T-cell (primary cell): ENCODE results near the gene PTX4. TPM values are rescaled to one million over a fixed set of nuclear protein-coding genes. Genes with fewer than 3 reads are reported as not detected.

Experiments used
- ATAC-seq, 4 experiments: fragments of 200-7000 bp in 3 of 4; fragments of 150-1000 bp in 1 of 4; cut with Tn5 transposase; replicated peaks in 1 of 4; 1 replicate in 3 of 4; 2 replicates in 1 of 4; pipeline ENCODE4 v1.10.0; 2021; ENCODE audit warnings: moderate library complexity in 3 of 4, mild to moderate bottlenecking in 2 of 4, moderate number of reproducible peaks in 1 of 4
- CTCF ChIA-PET, 2 donors: fragments of 300-600 bp; sonication (Branson Sonifier 250); formaldehyde crosslinking; loops; one replicate each; lab custom pipeline; 2022; ENCODE audit warnings: antibody characterized with exemption in 2 of 2; lab: Charles Lee
- POLR2A ChIA-PET, 2 donors: fragments of 300-600 bp; sonication (Branson Sonifier 250); formaldehyde crosslinking; loops; one replicate each; lab custom pipeline; 2022; ENCODE audit warnings: antibody characterized with exemption in 2 of 2; lab: Charles Lee
- DNase-seq, 35 experiments: peaks; one replicate each; pipeline versions ENCODE4 v3.0.0 to v3.0.0-alpha.2; 2013 to 2023
- H3K27ac ChIP-seq: one replicate; pipeline ENCODE4 v1.5.1; 2013; ENCODE audit warnings: low read length
- H3K27me3 ChIP-seq, 2 experiments: replicated peaks in 1 of 2; 1 replicate in 1 of 2; 2 replicates in 1 of 2; pipeline versions ENCODE4 v1.6.1 to v1.7.0; 2013; ENCODE audit warnings: low read length in 1 of 2, mixed read lengths in 1 of 2; ENCODE audit not compliant: control insufficient read depth in 2 of 2, insufficient read depth in 2 of 2; ENCODE audit errors: extremely low read depth in 1 of 2
- H3K36me3 ChIP-seq, 2 donors: 1 replicate in 1 of 2; 2 replicates in 1 of 2; pipeline versions ENCODE4 v1.6.1 to v1.7.0; 2013; ENCODE audit warnings: low read length in 1 of 2; ENCODE audit not compliant: control insufficient read depth in 2 of 2, insufficient read depth in 1 of 2; ENCODE audit errors: extremely low read depth in 1 of 2
- H3K4me1 ChIP-seq, 2 experiments: 1 replicate in 1 of 2; 2 replicates in 1 of 2; pipeline versions ENCODE4 v1.6.1 to v1.7.0; 2013; ENCODE audit warnings: low read length in 2 of 2, mixed read lengths in 1 of 2; ENCODE audit not compliant: insufficient read depth in 2 of 2, control insufficient read depth in 1 of 2; ENCODE audit errors: extremely low read depth in 1 of 2
- H3K4me3 ChIP-seq, 2 donors: 1 replicate in 1 of 2; 2 replicates in 1 of 2; pipeline versions ENCODE4 v1.5.1 to v1.7.0; 2013; ENCODE audit warnings: mild to moderate bottlenecking in 2 of 2, low read length in 1 of 2, moderate library complexity in 1 of 2; ENCODE audit not compliant: control insufficient read depth in 1 of 2; ENCODE audit errors: extremely low read depth in 1 of 2
- H3K9me3 ChIP-seq: 2 replicates; pipeline ENCODE4 v1.7.0; 2013
- H3K27ac Mint-ChIP-seq, 2 donors: one replicate each; pipeline ENCODE4 v1.8.0; 2020 to 2021; ENCODE audit warnings: mild to moderate bottlenecking in 2 of 2, mixed read lengths in 2 of 2
- H3K27me3 Mint-ChIP-seq, 2 donors: one replicate each; pipeline ENCODE4 v1.8.0; 2021 to 2022; ENCODE audit warnings: mixed read lengths in 2 of 2
- H3K36me3 Mint-ChIP-seq: one replicate; pipeline ENCODE4 v1.8.0; 2021; ENCODE audit warnings: mixed read lengths
- H3K4me1 Mint-ChIP-seq, 3 donors: one replicate each; pipeline ENCODE4 v1.8.0; 2020 to 2022; ENCODE audit warnings: mixed read lengths in 3 of 3, mild to moderate bottlenecking in 1 of 3
- H3K4me3 Mint-ChIP-seq, 3 donors: one replicate each; pipeline ENCODE4 v1.8.0; 2020 to 2022; ENCODE audit warnings: mild to moderate bottlenecking in 3 of 3, mixed read lengths in 3 of 3, moderate library complexity in 3 of 3
- H3K9me3 Mint-ChIP-seq, 3 donors: one replicate each; pipeline ENCODE4 v1.8.0; 2020 to 2022; ENCODE audit warnings: mixed read lengths in 3 of 3
- WGBS: methylation state at CpG from one replicate; pipeline ENCODE4 v1.1.5; 2013; ENCODE audit warnings: missing lambda C conversion rate; ENCODE audit not compliant: insufficient coverage; 5-methylcytosine and 5-hydroxymethylcytosine counted together
- total RNA-seq, 35 experiments: library from RNA in 6 of 35; stranded (reverse) in 6 of 35; fragments of 120-200 nt in 1 of 35; gene quantifications; one replicate each; pipeline versions ENCODE4 v1.2.1 to v1.2.4 and lab custom pipeline; 2013 to 2026

Gene PTX4
- total RNA-seq, 5 donors from 2014 or later (not counting 1 experiment from before 2014, with no cell fraction given): 0.26 TPM; not detected in 4

GRCh38 chr16:1493746-1494094 lies 5.0 kb upstream of the PTX4 start:
- Histone ChIP-seq H3K4me3 (peak overlapping the region; percentile 80 to 85), H3K27me3 (no peaks in the 10 kb centered on the region), H3K27ac (peak overlapping the region; percentile 18), H3K9me3 (no peaks in the 10 kb centered on the region), H3K4me1 (peaks cover 14 to 25% of the 10 kb centered on the region in 2 experiments), H3K36me3 (peaks cover 18 to 19% of the 10 kb centered on the region in 2 donors)
- Mint-ChIP-seq H3K4me1 (peaks cover 12 to 18% (median 18%) of the 10 kb centered on the region in 3 donors), H3K9me3 (no peaks in the 10 kb centered on the region), H3K36me3 (peaks cover 10% of the 10 kb centered on the region), H3K4me3 (peak overlapping the region; percentile 83 to 97 (median 93)), H3K27me3 (no peaks in the 10 kb centered on the region), H3K27ac (peak overlapping the region; percentile 67 to 79)
- ATAC-seq (peak; percentile 1 to 17 (median 8)), DNase-seq (peak in 1 of 35 experiments; percentile 9)
- ChIA-PET POLR2A (no interaction called here), CTCF (no interaction called here)
- WGBS: 6% methylated on average over 18 of the region's 30 CpGs

GRCh38 chr16:1492923-1493745 lies 4.4 kb upstream of the PTX4 start, which contains the start of gene TELO2:
TELO2 (plus strand) TSS chr16:1493360; CDS start chr16:1494282, 922 bp downstream.
- peak; percentile 89 to 93 (median 90) for ATAC-seq
- WGBS: under 1% methylated on average over 78 of the region's 89 CpGs
- CTCF ChIA-PET: interaction anchor here in 1 of 2 donors (0.6 kb wide), 1 partner anchor 204 kb away, joined by 3 read pairs; no protein-coding TSS in a partner anchor

GRCh38 chr16:1492082-1492922 lies 3.6 kb upstream of the PTX4 start:
- Histone ChIP-seq H3K9me3 (no peaks in the 10 kb centered on the region), H3K4me3 (peak overlapping the region; percentile 40 to 85), H3K4me1 (peaks cover 16 to 25% of the 10 kb centered on the region in 2 experiments), H3K36me3 (peaks cover 12 to 18% of the 10 kb centered on the region in 2 donors), H3K27me3 (no peaks in the 10 kb centered on the region), H3K27ac (peak overlapping the region; percentile 88)
- peak in 2 of 35 experiments; percentile 11 to 21 for DNase-seq
- no peaks in the 10 kb centered on the region for H3K9me3 Mint-ChIP-seq
- H3K4me3 Mint-ChIP-seq: peak overlapping the region; percentile 83 to 97 (median 93)
- CTCF ChIA-PET: interaction anchor here in 1 of 2 donors (0.6 kb wide), 1 partner anchor 205 kb away, joined by 3 read pairs; no protein-coding TSS in a partner anchor
- WGBS: 89% methylated on average over 16 of the region's 23 CpGs
- no peaks in the 10 kb centered on the region for H3K27me3 Mint-ChIP-seq
- H3K4me1 Mint-ChIP-seq: peaks cover 11 to 18% (median 12%) of the 10 kb centered on the region in 3 donors
- H3K27ac Mint-ChIP-seq: peak overlapping the region; percentile 99 to 100
- H3K36me3 Mint-ChIP-seq: no peaks in the 10 kb centered on the region
- POLR2A ChIA-PET: interaction anchor here in 1 of 2 donors (0.6 kb wide), 1 partner anchor 1140 kb away, joined by 6 read pairs; the partner anchor contains the start of gene AXIN1
- no peak for ATAC-seq

More at GRCh38 chr16:1492923-1493745, 4.4 kb upstream of the PTX4 start, which contains the start of gene TELO2:
- peak within 1 kb of the TSS; percentile 80 to 85 for H3K4me3 ChIP-seq
- H3K4me1 Mint-ChIP-seq: peaks cover 12 to 18% (median 12%) of the 10 kb centered on the region in 3 donors
- H3K27ac ChIP-seq: peak within 1 kb of the TSS; percentile 88
- H3K9me3 ChIP-seq: no peaks in the 10 kb centered on the region
- H3K36me3 Mint-ChIP-seq: peaks cover 4% of the 10 kb centered on the region
- POLR2A ChIA-PET: interaction anchor here in 1 of 2 donors (0.6 kb wide), 1 partner anchor 1141 kb away, joined by 6 read pairs; the partner anchor contains the start of gene AXIN1
- peaks cover 16 to 25% of the 10 kb centered on the region in 2 experiments for H3K4me1 ChIP-seq
- H3K27me3 ChIP-seq: no peaks in the 10 kb centered on the region
- no peaks in the 10 kb centered on the region for H3K9me3 Mint-ChIP-seq
- no peaks in the 10 kb centered on the region for H3K27me3 Mint-ChIP-seq
- peak; percentile 65 to 94 (median 82) for DNase-seq
- H3K4me3 Mint-ChIP-seq: peak within 1 kb of the TSS; percentile 83 to 97 (median 93)
- peak within 1 kb of the TSS; percentile 99 to 100 for H3K27ac Mint-ChIP-seq
- H3K36me3 ChIP-seq: peaks cover 16 to 18% of the 10 kb centered on the region in 2 donors

- no peaks in the 10 kb centered on the region for H3K27me3 Mint-ChIP-seq
- peaks cover 11 to 16% (median 12%) of the 10 kb centered on the region in 3 donors for H3K4me1 Mint-ChIP-seq
- ChIA-PET CTCF (no interaction called here), POLR2A (no interaction called here)
- H3K4me3 Mint-ChIP-seq: no peak overlapping the region
- DNase-seq (no peak), ATAC-seq (no peak)
- H3K27ac Mint-ChIP-seq: peak overlapping the region in 1 of 2 donors; percentile 36
- Histone ChIP-seq H3K27ac (no peak overlapping the region), H3K4me3 (no peak overlapping the region), H3K9me3 (no peaks in the 10 kb centered on the region), H3K36me3 (peaks cover 11 to 15% of the 10 kb centered on the region in 2 donors), H3K4me1 (peaks cover 16 to 25% of the 10 kb centered on the region in 2 experiments), H3K27me3 (peaks cover 0 to 3% of the 10 kb centered on the region in 2 experiments)
- 97% methylated on average over 12 of the region's 12 CpGs for WGBS
- no peaks in the 10 kb centered on the region for H3K9me3 Mint-ChIP-seq
- no peaks in the 10 kb centered on the region for H3K36me3 Mint-ChIP-seq
These were observed 2.6 kb upstream of the PTX4 start for GRCh38 chr16:1491327-1491726.

- CTCF ChIA-PET: no interaction called here
- WGBS: 98% methylated on average over 5 of the region's 12 CpGs
- H3K4me3 Mint-ChIP-seq: no peak overlapping the region
These were observed 333 bp upstream of the PTX4 start for GRCh38 chr16:1489077-1489476.

More at GRCh38 chr16:1489077-1489476, 333 bp upstream of the PTX4 start:
- POLR2A ChIA-PET: interaction anchor here in 1 of 2 donors (0.7 kb wide), 1 partner anchor 176 kb away, joined by 3 read pairs; no protein-coding TSS in a partner anchor
- Histone ChIP-seq H3K36me3 (no peaks in the 10 kb centered on the region), H3K4me3 (no peak overlapping the region), H3K27ac (no peak overlapping the region), H3K9me3 (no peaks in the 10 kb centered on the region), H3K4me1 (peaks cover 16% of the 10 kb centered on the region in 2 experiments), H3K27me3 (peaks cover 0 to 3% of the 10 kb centered on the region in 2 experiments)
- peaks cover 10 to 14% (median 11%) of the 10 kb centered on the region in 3 donors for H3K4me1 Mint-ChIP-seq
- H3K9me3 Mint-ChIP-seq: no peaks in the 10 kb centered on the region
- ATAC-seq (no peak), DNase-seq (no peak)
- H3K27me3 Mint-ChIP-seq: no peaks in the 10 kb centered on the region
- H3K27ac Mint-ChIP-seq: no peak overlapping the region
- H3K36me3 Mint-ChIP-seq: no peaks in the 10 kb centered on the region
